OCI-LY1 (cell line): ENCODE results near the gene ALDH3B2.
"Not testable (repeated sequence)": the region's sequence is repeated elsewhere in the genome, so short reads cannot be mapped to it uniquely, and the experiment has no call there.

Experiments used
- H2AFZ ChIP-seq: fragments of 200-600 bp; sonication (generic), shearing (Covaris generic); 2 replicates; pipeline ENCODE4 v1.6.0; 2014; ENCODE audit warnings: antibody characterized with exemption, mild to moderate bottlenecking, low read length
- H3F3A ChIP-seq: fragments of 200-600 bp; sonication (generic), shearing (Covaris generic); 2 replicates; pipeline ENCODE4 v1.6.0; 2014; ENCODE audit warnings: mild to moderate bottlenecking, antibody characterized with exemption, low read length, moderate library complexity; ENCODE audit not compliant: insufficient read depth
- H3K27ac ChIP-seq: fragments of 200-600 bp; sonication (generic); 2 replicates; pipeline ENCODE4 v1.5.1; 2014; ENCODE audit warnings: low read length, mixed run types, mild to moderate bottlenecking, low read depth; ENCODE audit not compliant: poor library complexity, severe bottlenecking
- H3K27me3 ChIP-seq: fragments of 200-600 bp; sonication (generic); 2 replicates; pipeline ENCODE4 v1.6.0; 2014; ENCODE audit warnings: antibody characterized with exemption, mild to moderate bottlenecking, low read length, moderate library complexity; ENCODE audit not compliant: insufficient read depth
- H3K36me3 ChIP-seq: fragments of 200-600 bp; sonication (generic); 2 replicates; pipeline ENCODE4 v1.6.1; 2014; ENCODE audit warnings: mild to moderate bottlenecking, antibody characterized with exemption, low read length, moderate library complexity, mixed read lengths; ENCODE audit not compliant: insufficient read depth
- H3K4me1 ChIP-seq: fragments of 200-600 bp; sonication (generic); 2 replicates; pipeline ENCODE4 v1.5.1; 2014; ENCODE audit warnings: mild to moderate bottlenecking, low read length, moderate library complexity; ENCODE audit not compliant: insufficient read depth, severe bottlenecking
- H3K4me2 ChIP-seq: fragments of 200-600 bp; sonication (generic), shearing (Covaris generic); 2 replicates; pipeline ENCODE4 v1.6.1; 2014; ENCODE audit warnings: low read length
- H3K4me3 ChIP-seq: fragments of 200-600 bp; sonication (generic); 2 replicates; pipeline ENCODE4 v1.5.1; 2014; ENCODE audit warnings: low read length, low read depth, mild to moderate bottlenecking, mixed read lengths; ENCODE audit not compliant: poor library complexity, severe bottlenecking
- H3K79me2 ChIP-seq: fragments of 200-600 bp; shearing (Covaris generic); 2 replicates; pipeline ENCODE4 v1.6.1; 2016; ENCODE audit warnings: mixed run types, low read length, mixed read lengths; ENCODE audit not compliant: insufficient read depth
- H3K9ac ChIP-seq: fragments of 200-600 bp; sonication (generic), shearing (Covaris generic); 2 replicates; pipeline ENCODE4 v1.6.1; 2014; ENCODE audit warnings: mild to moderate bottlenecking, low read length, mixed read lengths
- H3K9me2 ChIP-seq: fragments of 200-600 bp; sonication (generic), shearing (Covaris generic); 2 replicates; pipeline ENCODE4 v1.6.1; 2014; ENCODE audit warnings: low read depth, mild to moderate bottlenecking, low read length, mixed read lengths
- H3K9me3 ChIP-seq: fragments of 200-600 bp; shearing (Covaris generic); 2 replicates; pipeline ENCODE4 v1.6.1; 2014; ENCODE audit warnings: low read length, mixed read lengths
- H4K20me1 ChIP-seq: fragments of 200-600 bp; sonication (generic), shearing (Covaris generic); 2 replicates; pipeline ENCODE4 v1.6.0; 2016; ENCODE audit warnings: mild to moderate bottlenecking, low read length; ENCODE audit not compliant: insufficient read depth
- CTCF ChIP-seq: fragments of 200-600 bp; sonication (generic), shearing (Covaris generic); IDR thresholded peaks from 2 replicates; pipeline ENCODE4 v1.5.1; 2017; ENCODE audit warnings: mild to moderate bottlenecking, antibody characterized with exemption, low read length, moderate library complexity, mixed read lengths
- EZH2 ChIP-seq: fragments of 200-600 bp; sonication (generic), shearing (Covaris generic); IDR thresholded peaks from 2 replicates; pipeline ENCODE4 v1.8.0; 2017; ENCODE audit warnings: borderline replicate concordance, mixed run types, mild to moderate bottlenecking, antibody characterized with exemption, low read length, moderate library complexity, mixed read lengths

ALDH3B2 gene

DNA sequence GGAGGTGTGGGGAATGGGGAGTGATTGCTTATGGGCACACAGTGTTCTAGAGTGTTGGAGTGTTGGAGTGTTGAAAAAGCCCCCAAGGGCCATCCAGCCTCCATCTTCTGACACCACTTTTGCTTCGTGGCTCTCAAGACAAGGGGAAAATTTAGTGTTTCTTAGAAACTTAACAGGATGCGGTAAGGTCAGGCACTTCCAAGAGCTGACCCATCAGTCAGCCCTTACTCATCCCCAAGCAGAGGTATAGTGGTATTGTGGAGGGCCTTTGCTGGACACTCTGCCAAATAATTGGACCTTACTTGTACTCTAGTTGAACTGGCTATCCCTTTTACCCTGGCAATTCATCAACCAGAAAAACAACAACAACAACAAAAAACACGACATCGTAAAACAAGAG lies 14.8 kb upstream of the ALDH3B2 start:
- no peaks in the 10 kb centered on the region for H3K9me3 ChIP-seq
- no peak overlapping the region for H2AFZ ChIP-seq
- no peaks in the 10 kb centered on the region for H3K36me3 ChIP-seq
- no peaks in the 10 kb centered on the region for H3K4me1 ChIP-seq
- H3K79me2 ChIP-seq: no peaks in the 10 kb centered on the region
- H3K9me2 ChIP-seq: no peaks in the 10 kb centered on the region
- no peak for TF ChIP-seq CTCF
- no peak for TF ChIP-seq EZH2
- no peaks in the 10 kb centered on the region for H3F3A ChIP-seq
- H3K4me3 ChIP-seq: no peak overlapping the region
- no peak overlapping the region for H3K9ac ChIP-seq
- H3K4me2 ChIP-seq: no peak overlapping the region
- H3K27ac ChIP-seq: no peak overlapping the region
- peaks cover 4% of the 10 kb centered on the region; the same call in 1 of the 2 replicates for H3K27me3 ChIP-seq
- H4K20me1 ChIP-seq: no peaks in the 10 kb centered on the region

- Histone ChIP-seq H3K9me2 (no peaks in the 10 kb centered on the region), H3K27me3 (peaks cover 5% of the 10 kb centered on the region; the same call in 1 of the 2 replicates), H3K4me3 (no peak overlapping the region), H3K4me1 (no peaks in the 10 kb centered on the region), H3K27ac (no peak overlapping the region), H4K20me1 (no peaks in the 10 kb centered on the region), H3F3A (no peaks in the 10 kb centered on the region), H2AFZ (no peak overlapping the region), H3K36me3 (no peaks in the 10 kb centered on the region), H3K9me3 (no peaks in the 10 kb centered on the region), H3K79me2 (no peaks in the 10 kb centered on the region), H3K4me2 (no peak overlapping the region), H3K9ac (no peak overlapping the region)
- TF ChIP-seq EZH2 (no peak), CTCF (no peak)
Observed at GRCh38 chr11:67687986-67688385, 13.6 kb upstream of the ALDH3B2 start.

- not testable (repeated sequence) for H3K4me2 ChIP-seq, H2AFZ ChIP-seq, H3K9me2 ChIP-seq, H3K9me3 ChIP-seq, H3K27ac ChIP-seq, H3K4me1 ChIP-seq, H3F3A ChIP-seq, H3K9ac ChIP-seq, H3K79me2 ChIP-seq, H3K4me3 ChIP-seq, H4K20me1 ChIP-seq, H3K27me3 ChIP-seq, H3K36me3 ChIP-seq
Observed at GRCh38 chr11:67685641-67686332, 11.4 kb upstream of the ALDH3B2 start.

GRCh38 chr11:67682126-67683034 lies 8.0 kb upstream of the ALDH3B2 start:
- H4K20me1 ChIP-seq, H3K27me3 ChIP-seq, H3K4me3 ChIP-seq, H2AFZ ChIP-seq, H3K4me1 ChIP-seq, H3F3A ChIP-seq, H3K36me3 ChIP-seq, H3K9ac ChIP-seq, H3K79me2 ChIP-seq, H3K9me3 ChIP-seq, H3K27ac ChIP-seq, H3K4me2 ChIP-seq, H3K9me2 ChIP-seq: not testable (repeated sequence)
